Endothelial cell of umbilical vein (primary cell): ENCODE data around the gene MAEA.

Source experiments
- CTCF ChIP-seq, 2 donors: IDR thresholded peaks; 1 replicate in 1 of 2; 2 replicates in 1 of 2; pipeline ENCODE4 v1.5.1; 2011; ENCODE audit warnings: low read length in 2 of 2, mild to moderate bottlenecking in 2 of 2, moderate library complexity in 2 of 2, control low read depth in 1 of 2, inconsistent platforms in 1 of 2, low read depth in 1 of 2; ENCODE audit not compliant: insufficient read depth in 1 of 2; ENCODE audit errors: extremely low read depth in 1 of 2
- EZH2 ChIP-seq: IDR thresholded peaks from 2 replicates; pipeline ENCODE4 v1.6.1; 2012; ENCODE audit warnings: borderline replicate concordance, low read depth, mild to moderate bottlenecking, moderate library complexity, low read length, inconsistent platforms; ENCODE audit not compliant: severe bottlenecking
- FOS ChIP-seq: IDR thresholded peaks from 2 replicates; pipeline ENCODE4 v1.6.1; 2011; ENCODE audit warnings: mild to moderate bottlenecking, low read length, moderate library complexity, borderline replicate concordance; ENCODE audit not compliant: insufficient read depth
- GATA2 ChIP-seq: IDR thresholded peaks from 2 replicates; pipeline ENCODE4 v1.7.0; 2011; ENCODE audit warnings: low read depth, mild to moderate bottlenecking, moderate library complexity, mixed read lengths, low read length; ENCODE audit not compliant: insufficient read length, insufficient read depth
- JUN ChIP-seq: IDR thresholded peaks from 2 replicates; pipeline ENCODE4 v1.6.1; 2011; ENCODE audit warnings: borderline replicate concordance, low read depth; ENCODE audit not compliant: insufficient read length, insufficient read depth
- MAX ChIP-seq: IDR thresholded peaks from 2 replicates; pipeline ENCODE4 v1.6.1; 2011; ENCODE audit not compliant: insufficient read depth, insufficient read length
- MYC ChIP-seq: IDR thresholded peaks from one replicate; pipeline ENCODE4 v1.6.1; 2011; ENCODE audit warnings: mild to moderate bottlenecking, low read depth, low read length
- POLR2A ChIP-seq: IDR thresholded peaks from 2 replicates; pipeline ENCODE4 v1.6.1; 2012; ENCODE audit warnings: low read depth, mild to moderate bottlenecking, control low read depth, low read length
- POLR2AphosphoS5 ChIP-seq: IDR thresholded peaks from 2 replicates; pipeline ENCODE4 v1.6.1; 2012; ENCODE audit warnings: low read depth, mild to moderate bottlenecking, control low read depth, low read length, moderate library complexity; ENCODE audit not compliant: insufficient read depth

- TF ChIP-seq MYC (no peak), CTCF (IDR thresholded peaks at IDR 0.05; ENCODE audit: extremely low read depth in 1 of 2, insufficient read depth in 1 of 2, low read depth in 1 of 2, low read length in 2 of 2) (no peak), EZH2 (no peak), POLR2A (no peak), POLR2AphosphoS5 (no peak), MAX (no peak), JUN (no peak), GATA2 (no peak), FOS (no peak)
Measured at GRCh38 chr4:1338752-1339414, 49.2 kb downstream of the MAEA start.
